ENCODE data around the gene SCO2. TPM values are rescaled to one million over a fixed set of nuclear protein-coding genes. Genes with fewer than 3 reads are reported as not detected.

Gene SCO2
- total RNA-seq, 4 donors from 2014 or later, result 5.1 to 14.9 (median 6.7) TPM

- H3K27me3 ChIP-seq, result no peaks in the 10 kb centered on the region
- intact Hi-C loops (cut with DNase I), result no loop called here
- TF ChIP-seq, protein P1, sequence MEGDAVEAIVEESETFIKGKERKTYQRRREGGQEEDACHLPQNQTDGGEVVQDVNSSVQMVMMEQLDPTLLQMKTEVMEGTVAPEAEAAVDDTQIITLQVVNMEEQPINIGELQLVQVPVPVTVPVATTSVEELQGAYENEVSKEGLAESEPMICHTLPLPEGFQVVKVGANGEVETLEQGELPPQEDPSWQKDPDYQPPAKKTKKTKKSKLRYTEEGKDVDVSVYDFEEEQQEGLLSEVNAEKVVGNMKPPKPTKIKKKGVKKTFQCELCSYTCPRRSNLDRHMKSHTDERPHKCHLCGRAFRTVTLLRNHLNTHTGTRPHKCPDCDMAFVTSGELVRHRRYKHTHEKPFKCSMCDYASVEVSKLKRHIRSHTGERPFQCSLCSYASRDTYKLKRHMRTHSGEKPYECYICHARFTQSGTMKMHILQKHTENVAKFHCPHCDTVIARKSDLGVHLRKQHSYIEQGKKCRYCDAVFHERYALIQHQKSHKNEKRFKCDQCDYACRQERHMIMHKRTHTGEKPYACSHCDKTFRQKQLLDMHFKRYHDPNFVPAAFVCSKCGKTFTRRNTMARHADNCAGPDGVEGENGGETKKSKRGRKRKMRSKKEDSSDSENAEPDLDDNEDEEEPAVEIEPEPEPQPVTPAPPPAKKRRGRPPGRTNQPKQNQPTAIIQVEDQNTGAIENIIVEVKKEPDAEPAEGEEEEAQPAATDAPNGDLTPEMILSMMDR (IDR thresholded peaks at IDR 0.05), result no peak
- TF ChIP-seq POLR2A (IDR thresholded peaks at IDR 0.05), result no peak
- peaks cover 6 to 64% (median 6%) of the 10 kb centered on the region in 3 donors for H3K36me3 ChIP-seq
- H3K4me3 ChIP-seq, result no peak overlapping the region
- no peak overlapping the region for H3K27ac ChIP-seq
- 93% methylated on average over 2 of the region's 7 CpGs; no CpG with 5 or more reads in 1 of the 2 donors for WGBS, 2 donors
- H3K9me3 ChIP-seq, result no peaks in the 10 kb centered on the region
- H3K4me1 ChIP-seq, result peaks cover 0 to 19% (median 6%) of the 10 kb centered on the region in 3 donors
- DNase-seq, result no peak
Measured at GRCh38 chr22:50568626-50569025, 43.2 kb upstream of the SCO2 start.

GRCh38 chr22:50567721-50568252 lies 42.4 kb upstream of the SCO2 start:
- no peak for TF ChIP-seq POLR2A (IDR thresholded peaks at IDR 0.05)
- TF ChIP-seq, protein P1 (IDR thresholded peaks at IDR 0.05), result no peak
- WGBS, 2 donors, result 76 to 89% methylated on average over 4 to 7 of the region's 7 CpGs
- Histone ChIP-seq H3K27ac (peak overlapping the region in 1 of 4 donors; percentile 21), H3K4me1 (peaks cover 0 to 26% (median 11%) of the 10 kb centered on the region in 3 donors), H3K36me3 (peaks cover 6 to 55% (median 6%) of the 10 kb centered on the region in 3 donors), H3K27me3 (no peaks in the 10 kb centered on the region), H3K4me3 (no peak overlapping the region), H3K9me3 (no peaks in the 10 kb centered on the region)
- no peak for DNase-seq
- intact Hi-C loops (cut with DNase I), result no loop called here

GRCh38 chr22:50564289-50564688 lies 38.9 kb upstream of the SCO2 start:
- no peak overlapping the region for H3K4me3 ChIP-seq
- TF ChIP-seq, protein P1 (IDR thresholded peaks at IDR 0.05), result no peak
- TF ChIP-seq POLR2A (IDR thresholded peaks at IDR 0.05), result no peak
- peaks cover 0 to 20% (median 0%) of the 10 kb centered on the region in 3 donors for H3K36me3 ChIP-seq
- H3K4me1 ChIP-seq, result peaks cover 0 to 38% (median 17%) of the 10 kb centered on the region in 3 donors
- H3K27ac ChIP-seq, result no peak overlapping the region
- no peaks in the 10 kb centered on the region for H3K27me3 ChIP-seq
- DNase-seq, result no peak
- 64 to 91% methylated on average over 4 to 8 of the region's 11 CpGs for WGBS, 2 donors
- intact Hi-C loops (cut with DNase I), result no loop called here
- H3K9me3 ChIP-seq, result no peaks in the 10 kb centered on the region

GRCh38 chr22:50563413-50564160 lies 38.2 kb upstream of the SCO2 start:
- DNase-seq, result no peak
- Histone ChIP-seq H3K36me3 (peaks cover 0 to 13% (median 0%) of the 10 kb centered on the region in 3 donors), H3K27me3 (no peaks in the 10 kb centered on the region), H3K4me3 (peak overlapping the region; percentile 51 to 73 (median 57)), H3K4me1 (peaks cover 0 to 35% (median 14%) of the 10 kb centered on the region in 3 donors), H3K9me3 (no peaks in the 10 kb centered on the region), H3K27ac (peak overlapping the region; percentile 80 to 87 (median 84))
- intact Hi-C loops (cut with DNase I), result no loop called here
- TF ChIP-seq POLR2A (IDR thresholded peaks at IDR 0.05), result no peak
- TF ChIP-seq, protein P1 (IDR thresholded peaks at IDR 0.05), result no peak
- 15 to 20% methylated on average over 17 of the region's 17 CpGs for WGBS, 2 donors
